CD4-positive, alpha-beta T cell treated with Interferon alpha-2 for 1 hour (primary cell): Measurements from ENCODE around the gene KIAA1549.
"Not testable (repeated sequence)": the region's sequence is repeated elsewhere in the genome, so short reads cannot be mapped to it uniquely, and the experiment has no call there.

ENCODE experiments used
- DNase-seq, 2 donors: peaks; one replicate each; pipeline ENCODE4 v3.0.0-alpha.2; 2020 to 2022

The KIAA1549 gene

DNA sequence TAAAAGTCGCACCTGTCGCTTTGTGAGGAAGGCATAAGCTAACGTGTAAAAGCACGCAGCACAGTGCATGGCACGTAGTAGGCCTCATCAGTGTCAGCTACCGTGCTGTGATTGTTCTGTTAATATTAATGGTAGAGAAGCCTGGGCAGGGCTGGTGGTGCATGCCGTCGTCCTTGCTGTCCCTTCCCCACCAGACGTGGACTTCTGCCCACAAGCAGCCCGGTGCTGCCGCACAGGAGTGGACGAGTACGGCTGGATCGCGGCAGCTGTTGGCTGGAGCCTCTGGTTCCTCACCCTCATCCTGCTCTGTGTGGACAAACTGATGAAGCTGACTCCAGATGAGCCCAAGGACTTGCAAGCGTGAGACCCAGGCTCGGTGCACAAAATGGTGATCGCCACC lies 178.5 kb downstream of the KIAA1549 start:
- no peak for DNase-seq

DNA sequence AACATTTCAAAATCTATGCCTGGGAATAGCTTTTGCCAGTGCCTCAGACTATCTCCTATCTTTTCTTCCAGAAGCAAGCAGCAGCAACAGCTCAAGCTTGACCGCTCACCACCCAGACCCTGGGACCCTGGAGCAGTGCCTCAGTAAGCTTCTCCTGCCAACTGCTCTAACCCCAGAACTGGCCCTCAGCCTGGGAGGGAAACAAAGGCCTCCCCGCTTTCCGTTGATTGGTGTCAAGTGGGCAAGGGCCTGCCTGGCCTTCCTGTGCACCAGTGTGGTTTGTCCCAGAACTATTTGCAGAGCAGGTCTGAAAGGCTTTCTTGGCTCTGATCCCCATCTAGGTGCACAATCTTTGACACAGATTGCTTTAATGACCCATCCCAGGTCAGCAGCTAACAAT lies 179.9 kb downstream of the KIAA1549 start:
- no peak for DNase-seq

DNA sequence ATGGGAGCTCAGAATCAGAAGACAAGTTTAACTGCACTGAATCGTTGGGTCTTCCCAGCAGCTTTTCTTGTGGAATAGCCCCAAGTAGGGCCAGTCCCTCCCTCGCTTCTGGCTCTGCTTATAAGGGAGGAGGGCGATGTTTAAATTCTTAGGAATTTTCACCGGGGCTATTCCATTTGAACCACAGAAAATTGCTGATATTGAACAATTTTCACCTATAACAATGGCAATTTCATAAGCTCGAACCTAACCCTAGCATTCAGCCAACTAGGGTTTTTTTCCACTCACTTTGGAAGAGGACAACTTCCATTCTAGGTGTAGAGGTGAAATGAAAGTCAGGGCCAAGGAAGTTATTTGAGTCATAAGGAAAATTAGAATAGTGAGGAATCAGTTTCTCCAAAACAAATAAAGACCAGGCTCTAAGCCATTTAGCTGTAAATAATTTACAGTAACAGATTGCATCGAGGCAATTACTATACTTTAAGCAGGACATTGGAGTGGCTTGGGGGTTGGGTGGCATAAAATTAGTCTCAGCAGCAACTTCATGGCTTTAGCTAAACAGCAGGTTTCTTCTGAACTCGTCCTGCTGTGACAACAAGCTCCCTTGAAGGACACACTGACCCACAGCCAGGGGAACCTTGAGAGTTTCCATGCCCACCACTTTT lies 181.7 kb downstream of the KIAA1549 start:
- DNase-seq: no peak

DNA sequence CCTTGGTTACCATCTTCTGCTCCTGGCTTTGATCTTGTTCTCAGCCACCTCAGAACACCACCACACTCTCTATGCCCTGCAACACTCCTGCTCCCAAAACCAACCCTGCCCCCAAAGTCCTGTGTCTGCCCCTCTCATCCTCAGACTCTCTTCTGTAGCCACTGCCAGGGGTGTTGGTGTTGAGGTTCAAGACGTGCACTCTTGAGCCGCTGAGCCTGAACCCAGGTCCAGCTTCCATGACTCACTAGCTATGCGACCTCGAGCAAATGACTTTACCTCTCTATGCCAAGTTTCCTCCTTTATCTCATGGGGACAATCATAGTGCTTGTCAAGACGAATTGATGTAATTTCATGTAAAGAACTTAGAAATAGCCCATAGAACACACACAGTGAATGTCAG lies 182.4 kb downstream of the KIAA1549 start:
- DNase-seq: no peak

DNA sequence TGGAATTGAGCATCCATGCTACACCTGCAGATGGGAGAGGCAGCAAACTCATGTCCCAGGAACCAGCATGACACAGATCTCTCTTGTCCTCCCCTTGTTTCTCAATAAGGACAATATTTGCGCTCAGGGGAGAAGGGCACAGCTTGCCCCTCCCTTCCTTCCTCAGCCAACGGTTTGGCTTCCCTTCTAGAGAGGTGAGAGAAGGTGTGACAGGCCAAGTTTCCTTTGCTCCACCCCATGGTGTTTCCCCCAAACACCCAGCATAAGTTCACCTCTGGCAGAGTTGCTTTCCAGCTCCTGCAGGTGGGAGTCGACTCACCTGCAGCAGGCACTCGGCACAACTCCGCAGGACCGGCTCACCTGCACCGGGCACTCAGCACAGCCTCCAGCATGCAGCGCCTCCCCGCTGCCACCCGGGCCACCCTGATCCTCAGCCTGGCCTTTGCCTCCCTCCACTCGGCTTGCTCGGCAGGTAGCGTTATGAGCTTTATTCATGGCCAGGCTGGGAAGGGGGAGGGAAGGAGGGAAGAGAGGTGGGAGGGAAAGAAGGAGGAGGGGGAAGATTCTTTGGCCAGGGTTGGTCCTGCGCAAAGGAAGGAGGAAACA lies 183.4 kb downstream of the KIAA1549 start, which contains the start of the genes ATP6V0A4 and TMEM213:
TSS of gene ATP6V0A4 (minus strand) at position 482 of the 606 bp plus-strand sequence. CDS start 26,949 bp downstream, outside the sequence.
TSS of gene TMEM213 (plus strand) at position 280 of the 606 bp plus-strand sequence. CDS start at position 391, 111 bp downstream.
- peak in 1 of 2 donors; percentile 6 for DNase-seq

DNA sequence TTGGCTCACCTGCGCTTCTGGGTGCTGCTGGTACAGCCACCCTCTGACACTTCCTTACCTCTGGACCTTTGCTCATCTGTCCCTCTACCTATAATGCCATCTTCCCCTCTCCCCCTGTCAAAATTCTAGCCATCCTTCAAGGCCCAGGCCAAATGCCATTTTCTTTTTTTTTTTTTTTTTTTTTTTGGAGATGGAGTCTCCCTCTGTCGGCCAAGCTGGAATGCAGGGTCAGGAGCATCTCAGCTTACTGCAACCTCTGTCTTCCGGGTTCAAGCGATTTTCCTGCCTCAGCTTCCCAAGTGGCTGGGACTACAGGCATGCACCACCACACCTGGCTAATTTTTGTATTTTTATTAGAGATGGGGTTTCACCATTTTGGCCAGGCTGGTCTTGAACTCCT lies 184.1 kb downstream of the KIAA1549 start:
- DNase-seq: not testable (repeated sequence)

DNA sequence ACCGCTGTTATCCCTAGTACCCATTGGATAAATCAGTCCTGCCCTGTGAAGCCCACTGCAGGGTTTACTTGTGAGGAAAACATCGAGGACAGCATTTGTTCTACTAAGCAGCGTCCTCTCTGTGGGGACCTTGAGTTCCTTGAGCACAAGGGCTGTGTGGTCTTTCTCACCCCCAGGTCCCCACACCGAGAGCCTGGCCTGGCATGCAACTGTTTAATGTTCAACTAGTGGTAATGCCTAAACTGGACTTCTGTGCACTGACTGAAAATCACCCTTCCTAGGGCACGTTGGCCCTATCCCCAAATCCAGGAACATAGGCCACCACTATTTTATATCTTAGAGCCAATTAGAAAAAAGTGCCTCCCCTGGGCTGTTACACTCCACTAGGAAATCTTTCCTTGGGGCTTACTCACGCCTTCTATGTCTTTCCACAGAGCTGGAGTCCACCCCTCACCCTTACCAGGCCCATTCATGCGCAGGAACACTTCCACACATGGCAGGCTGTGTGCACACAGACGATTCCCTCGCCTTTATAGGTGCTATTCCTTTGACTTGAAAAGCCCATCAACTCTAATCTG lies 185.1 kb downstream of the KIAA1549 start:
- DNase-seq: no peak

DNA sequence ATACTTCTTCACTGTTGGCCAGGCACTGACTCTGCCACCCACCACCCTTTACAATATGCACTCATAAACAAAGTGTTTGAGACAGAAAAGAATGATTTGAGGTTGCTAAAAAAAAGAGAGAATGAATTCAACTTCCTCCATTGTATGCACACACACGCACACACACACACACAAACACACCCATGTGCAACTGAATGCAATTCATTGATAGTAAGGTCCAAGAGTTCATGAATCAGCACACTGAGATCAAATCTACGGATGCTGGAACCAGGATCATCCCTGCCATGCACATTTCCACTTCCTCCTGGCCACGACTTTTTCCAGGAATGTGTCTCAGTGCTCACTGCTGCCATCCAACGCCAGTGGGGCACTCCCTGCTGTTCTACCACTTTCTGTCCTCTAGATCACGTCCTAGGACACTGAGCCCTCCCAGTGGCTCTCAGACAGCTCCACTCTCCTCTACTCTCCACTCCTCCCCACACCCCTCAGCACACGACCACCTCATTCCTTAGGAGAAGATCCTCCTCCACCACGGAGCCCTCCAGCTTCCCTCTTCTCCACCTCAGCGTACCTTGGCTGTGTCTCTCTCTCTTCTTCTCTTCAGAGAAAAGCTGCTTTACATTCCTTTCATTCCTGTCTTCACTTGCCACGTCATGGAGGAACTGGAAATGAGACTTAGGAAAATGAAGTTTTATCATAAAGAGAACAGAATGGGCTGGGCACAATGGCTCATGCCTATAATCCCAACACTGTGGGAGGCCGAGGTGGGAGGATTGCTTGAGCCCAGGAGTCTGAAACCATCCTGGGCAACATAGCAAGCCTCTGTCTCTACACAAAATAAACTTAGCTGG lies 195.4 kb downstream of the KIAA1549 start:
- no peak for DNase-seq

DNA sequence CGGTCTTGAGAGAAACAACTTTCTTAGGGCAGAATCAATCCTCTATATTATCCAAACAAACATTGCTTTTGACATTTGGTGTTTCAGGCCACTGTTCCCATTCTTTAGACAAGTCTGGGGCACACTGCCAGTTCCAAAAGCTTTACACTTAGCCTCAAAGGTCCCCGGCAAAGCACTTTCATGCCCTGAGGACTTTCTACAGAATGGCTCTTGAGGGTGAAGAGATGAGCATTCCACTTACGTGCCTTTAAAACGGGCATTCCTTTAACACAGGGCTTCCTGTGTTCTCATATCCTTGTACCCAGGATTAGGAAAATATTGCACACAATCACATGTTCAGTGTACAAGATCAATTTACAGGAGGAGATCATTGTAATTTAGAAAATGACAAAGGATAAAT lies 196.5 kb downstream of the KIAA1549 start:
- DNase-seq: no peak
